Measurements from ENCODE around the gene KLHL18. TPM values are rescaled to one million over a fixed set of nuclear protein-coding genes. Genes with fewer than 3 reads are reported as not detected.

KLHL18 gene
- total and polyA plus RNA-seq, 2 of the 4 experiments (the other 2 are of a cell fraction), result 29.1 to 76.2 TPM

- Histone ChIP-seq H3K4ac (ENCODE audit: low read depth, low read length) (no peak overlapping the region), H3K4me1 (ENCODE audit: control insufficient read depth, insufficient read depth, low read length) (no peaks in the 10 kb centered on the region), H2AK9ac (replicated peaks; ENCODE audit: low read depth, low read length, poor library complexity) (no peak overlapping the region), H4K8ac (ENCODE audit: low read depth in 2 of 2, low read length in 2 of 2) (no peak overlapping the region), H3K23ac (ENCODE audit: low read depth, low read length) (no peak overlapping the region), H2AFZ (replicated peaks; ENCODE audit: low read length, poor library complexity) (no peak overlapping the region), H3K9me3 (ENCODE audit: control insufficient read depth, insufficient read depth, low read length) (no peaks in the 10 kb centered on the region), H3K18ac (ENCODE audit: low read depth, low read length) (no peak overlapping the region), H2BK5ac (ENCODE audit: low read depth, low read length, poor library complexity, severe bottlenecking) (no peak overlapping the region), H2BK120ac (ENCODE audit: low read depth, low read length) (no peak overlapping the region), H3K56ac (ENCODE audit: extremely low read depth, insufficient read depth, low read length) (no peak overlapping the region), H3K4me3 (ENCODE audit: insufficient read depth, low read depth, low read length) (no peak overlapping the region), H3K79me1 (ENCODE audit: low read depth in 1 of 2, low read length in 2 of 2) (peaks cover 15 to 37% of the 10 kb centered on the region in 2 experiments), H3K4me2 (ENCODE audit: low read depth, low read length) (no peak overlapping the region), H3K14ac (replicated peaks; ENCODE audit: low read depth, low read length) (no peak overlapping the region), H4K91ac (ENCODE audit: insufficient read depth, low read depth, low read length) (no peak overlapping the region), H4K20me1 (ENCODE audit: insufficient read depth, low read length) (peaks cover 3% of the 10 kb centered on the region; the same call in 1 of the 2 replicates), H3K27ac (ENCODE audit: insufficient read depth, low read length) (no peak overlapping the region), H2AK5ac (ENCODE audit: low read depth, low read length) (no peak overlapping the region), H2BK15ac (ENCODE audit: low read depth, low read length) (no peak overlapping the region), H3K9me1 (ENCODE audit: insufficient read depth, low read length) (peaks cover 3% of the 10 kb centered on the region; the same call in 1 of the 2 replicates), H3K36me3 (ENCODE audit: control insufficient read depth, insufficient read depth, low read length) (peaks cover 6% of the 10 kb centered on the region; the same call in 1 of the 2 replicates), H4K5ac (ENCODE audit: low read depth, low read length) (no peak overlapping the region), H2BK20ac (ENCODE audit: low read depth, low read length) (no peak overlapping the region), H3K27me3 (ENCODE audit: control insufficient read depth, insufficient read depth, low read length) (no peaks in the 10 kb centered on the region), H3K9ac (ENCODE audit: low read depth, low read length) (no peak overlapping the region)
- no peak for ATAC-seq (ENCODE audit: low read depth)
- DNase-seq, result no peak
- WGBS, 2 experiments (ENCODE audit: extremely low coverage in 2 of 2, insufficient read length in 1 of 2), result no CpG with 5 or more reads among the region's 2 CpGs
- POLR2A ChIA-PET (ENCODE audit: unreplicated experiment), result no interaction called here
- CTCF ChIA-PET, result no interaction called here
- in situ Hi-C loops (cut with MboI; ENCODE audit: low sequenced_read_pairs), result no loop called here
- TF ChIP-seq CTCF (conservative IDR thresholded peaks at IDR 0.05; ENCODE audit: low read depth, low read length) (no peak), BHLHE40 (IDR thresholded peaks at IDR 0.05; ENCODE audit: low read depth, low read length) (no peak), CEBPB (IDR thresholded peaks at IDR 0.05; ENCODE audit: low read depth, low read length) (no peak), MXI1 (IDR thresholded peaks at IDR 0.05; ENCODE audit: borderline replicate concordance, low read depth, low read length) (no peak), RCOR1 (IDR thresholded peaks at IDR 0.05; ENCODE audit: insufficient replicate concordance, low read length) (no peak), ELK1 (IDR thresholded peaks at IDR 0.05; ENCODE audit: borderline replicate concordance, low read depth, low read length) (no peak), NFE2L2 (IDR thresholded peaks at IDR 0.05; ENCODE audit: low read depth, low read length) (no peak)
- dilution Hi-C loops (cut with HindIII; ENCODE audit: low sequenced_read_pairs, unreplicated experiment), result no loop called here
- no TSS peak for BruUV-seq (replicated peaks)
- intact Hi-C loops (cut with micrococcal nuclease), result no loop called here
Observed at GRCh38 chr3:47306022-47306421, 23.3 kb downstream of the KLHL18 start.

All from IMR-90 (cell line).